H1 (cell line): ENCODE results near the gene SGPP2. TPM values are rescaled to one million over a fixed set of nuclear protein-coding genes. Genes with fewer than 3 reads are reported as not detected.

Experiments
- CTCF ChIA-PET: fragments of 300-600 bp; sonication (Branson Sonifier 250); formaldehyde crosslinking; loops from one replicate; lab custom pipeline; 2021; ENCODE audit not compliant: partially characterized antibody; lab: Charles Lee
- POLR2A ChIA-PET: fragments of 300-600 bp; sonication (Branson Sonifier 250); formaldehyde crosslinking; loops from one replicate; lab custom pipeline; 2021; ENCODE audit warnings: inconsistent platforms; ENCODE audit not compliant: partially characterized antibody; lab: Charles Lee
- DNase-seq, 2 experiments: peaks; one replicate each; pipeline versions ENCODE4 v3.0.0 to v3.0.0-alpha.2; 2010 to 2022; ENCODE audit warnings: low spot score in 2 of 2, low read depth in 1 of 2, mixed read lengths in 1 of 2
- FAIRE-seq: peaks from 2 replicates; lab custom pipeline; 2011; peaks lifted over from hg19 to GRCh38; lab: Jason Lieb, UNC
- H2AFZ ChIP-seq: 2 replicates; pipeline ENCODE4 v1.8.1; 2012; ENCODE audit warnings: low read length, inconsistent platforms
- H2AK5ac ChIP-seq: 2 replicates; pipeline ENCODE4 v1.6.1; 2013; ENCODE audit warnings: low read depth, low read length
- H2BK120ac ChIP-seq: replicated peaks from 2 replicates; pipeline ENCODE3; 2013; ENCODE audit warnings: low read depth, low read length, inconsistent platforms
- H2BK12ac ChIP-seq: 2 replicates; pipeline ENCODE4 v1.6.1; 2013; ENCODE audit warnings: low read depth, low read length
- H2BK15ac ChIP-seq: 2 replicates; pipeline ENCODE4 v1.6.1; 2013; ENCODE audit warnings: low read length
- H2BK20ac ChIP-seq: 2 replicates; pipeline ENCODE4 v1.6.1; 2013; ENCODE audit warnings: low read length
- H2BK5ac ChIP-seq: 2 replicates; pipeline ENCODE4 v1.6.1; 2013; ENCODE audit warnings: low read depth, low read length
- H3K14ac ChIP-seq: 2 replicates; pipeline ENCODE4 v1.6.1; 2013; ENCODE audit warnings: inconsistent platforms; ENCODE audit not compliant: insufficient read length
- H3K18ac ChIP-seq: 2 replicates; pipeline ENCODE4 v1.6.1; 2013; ENCODE audit warnings: low read length; ENCODE audit errors: extremely low read depth
- H3K23ac ChIP-seq: 2 replicates; pipeline ENCODE4 v1.6.1; 2013; ENCODE audit warnings: inconsistent platforms; ENCODE audit not compliant: insufficient read length
- H3K23me2 ChIP-seq: 2 replicates; pipeline ENCODE4 v1.6.1; 2013; ENCODE audit warnings: low read depth, low read length
- H3K27ac ChIP-seq: 2 replicates; pipeline ENCODE4 v1.6.1; 2011; ENCODE audit warnings: low read depth, low read length, inconsistent platforms
- H3K27me3 ChIP-seq, 4 experiments: replicated peaks in 1 of 4; 1 replicate in 1 of 4; 2 replicates in 3 of 4; pipeline versions ENCODE4 v1.6.1 to v1.8.1; 2011 to 2013; ENCODE audit warnings: low read length in 3 of 4, mild to moderate bottlenecking in 3 of 4, inconsistent platforms in 2 of 4, mixed read lengths in 2 of 4, moderate library complexity in 1 of 4; ENCODE audit not compliant: control insufficient read depth in 3 of 4, insufficient read depth in 3 of 4; ENCODE audit errors: extremely low read depth in 1 of 4
- H3K36me3 ChIP-seq, 4 experiments: 2 replicates each; pipeline versions ENCODE4 v1.6.1 to v1.8.1; 2011 to 2013; ENCODE audit warnings: mild to moderate bottlenecking in 4 of 4, low read length in 3 of 4, moderate library complexity in 2 of 4, control low read depth in 1 of 4, inconsistent platforms in 1 of 4; ENCODE audit not compliant: insufficient read depth in 4 of 4, control insufficient read depth in 2 of 4
- H3K4ac ChIP-seq: replicated peaks from 2 replicates; pipeline ENCODE3; 2013; ENCODE audit warnings: low read length, low read depth, mixed read lengths, inconsistent platforms; ENCODE audit not compliant: insufficient read length
- H3K4me1 ChIP-seq, 4 experiments: replicated peaks in 1 of 4; 1 replicate in 1 of 4; 2 replicates in 3 of 4; pipeline versions ENCODE4 v1.6.1 to v1.8.1; 2011 to 2013; ENCODE audit warnings: low read length in 3 of 4, inconsistent platforms in 2 of 4, mixed read lengths in 1 of 4; ENCODE audit not compliant: insufficient read depth in 4 of 4, control insufficient read depth in 3 of 4
- H3K4me2 ChIP-seq, 2 experiments: 2 replicates each; pipeline versions ENCODE4 v1.6.1 to v1.8.1; 2011 to 2013; ENCODE audit warnings: low read depth in 2 of 2, low read length in 2 of 2, control low read depth in 1 of 2, inconsistent platforms in 1 of 2, mild to moderate bottlenecking in 1 of 2; ENCODE audit not compliant: insufficient read depth in 1 of 2
- H3K4me3 ChIP-seq, 4 experiments: fragments of 200-600, 300-600 bp in 1 of 4; sonication (generic), shearing (Covaris generic), sonication (Bioruptor Twin) in 1 of 4; 2 replicates each; pipeline versions ENCODE4 v1.5.1 to v1.8.1; 2011 to 2016; ENCODE audit warnings: low read length in 4 of 4, low read depth in 3 of 4, control low read depth in 2 of 4, inconsistent platforms in 2 of 4, mild to moderate bottlenecking in 2 of 4, mixed read lengths in 1 of 4, moderate library complexity in 1 of 4; ENCODE audit not compliant: insufficient read depth in 2 of 4; ENCODE audit errors: extremely low read depth in 1 of 4
- H3K56ac ChIP-seq: replicated peaks from 2 replicates; pipeline ENCODE3; 2013; ENCODE audit warnings: low read depth, mild to moderate bottlenecking, mixed read lengths, low read length, inconsistent platforms; ENCODE audit not compliant: insufficient read length
- H3K79me1 ChIP-seq: 2 replicates; pipeline ENCODE4 v1.6.1; 2013; ENCODE audit warnings: low read depth, low read length, control low read depth
- H3K79me2 ChIP-seq, 2 experiments: 2 replicates each; pipeline versions ENCODE4 v1.6.1 to v1.8.1; 2012 to 2013; ENCODE audit warnings: low read length in 2 of 2, mild to moderate bottlenecking in 2 of 2, inconsistent platforms in 1 of 2; ENCODE audit not compliant: insufficient read depth in 2 of 2, control insufficient read depth in 1 of 2
- H3K9ac ChIP-seq, 4 experiments: replicated peaks in 1 of 4; 1 replicate in 1 of 4; 2 replicates in 3 of 4; pipeline versions ENCODE4 v1.6.1 to v1.8.1; 2011 to 2013; ENCODE audit warnings: low read depth in 3 of 4, low read length in 3 of 4, control low read depth in 2 of 4, mild to moderate bottlenecking in 2 of 4, moderate library complexity in 2 of 4, inconsistent platforms in 1 of 4; ENCODE audit errors: extremely low read depth in 1 of 4
- H3K9me3 ChIP-seq, 2 experiments: 2 replicates each; pipeline versions ENCODE4 v1.6.1 to v1.8.1; 2012 to 2013; ENCODE audit warnings: mild to moderate bottlenecking in 2 of 2, moderate library complexity in 2 of 2, control low read depth in 1 of 2, inconsistent platforms in 1 of 2, low read depth in 1 of 2, low read length in 1 of 2, mixed read lengths in 1 of 2; ENCODE audit not compliant: insufficient read depth in 2 of 2
- H4K20me1 ChIP-seq, 2 experiments: replicated peaks in 1 of 2; 2 replicates each; pipeline versions ENCODE3 to v1.8.1; 2011 to 2013; ENCODE audit warnings: inconsistent platforms in 2 of 2, low read length in 2 of 2, mild to moderate bottlenecking in 1 of 2; ENCODE audit not compliant: insufficient read depth in 2 of 2, control insufficient read depth in 1 of 2
- H4K5ac ChIP-seq: 2 replicates; pipeline ENCODE4 v1.6.1; 2013; ENCODE audit warnings: low read length, low read depth, mixed read lengths, inconsistent platforms; ENCODE audit not compliant: insufficient read length
- H4K8ac ChIP-seq: 2 replicates; pipeline ENCODE4 v1.8.0; 2013; ENCODE audit warnings: mild to moderate bottlenecking, moderate library complexity, low read length, inconsistent platforms; ENCODE audit not compliant: insufficient read depth; ENCODE audit errors: extremely low read depth
- H4K91ac ChIP-seq: replicated peaks from 2 replicates; pipeline ENCODE3; 2013; ENCODE audit warnings: low read length, mixed read lengths, inconsistent platforms; ENCODE audit not compliant: insufficient read length
- CHD1 ChIP-seq: IDR thresholded peaks from 2 replicates; pipeline ENCODE4 v1.6.1; 2012; ENCODE audit warnings: low read depth, low read length, improper control_type of control experiment
- CREB1 ChIP-seq: IDR thresholded peaks from 2 replicates; pipeline ENCODE4 v1.6.1; 2012; ENCODE audit warnings: inconsistent platforms
- MAX ChIP-seq: IDR thresholded peaks from 2 replicates; pipeline ENCODE4 v1.6.1; 2012; ENCODE audit warnings: inconsistent platforms
- PHF8 ChIP-seq: fragments of 200-600 bp; sonication (generic); conservative IDR thresholded peaks from 2 replicates; pipeline ENCODE4 v1.7.1; 2012; ENCODE audit warnings: low read depth, mild to moderate bottlenecking, inconsistent platforms, low read length, moderate library complexity
- POLR2AphosphoS5 ChIP-seq: IDR thresholded peaks from 2 replicates; pipeline ENCODE4 v1.6.1; 2011; ENCODE audit warnings: low read depth, low read length
- TAF7 ChIP-seq: optimal IDR thresholded peaks from 2 replicates; pipeline ENCODE3; 2011; ENCODE audit warnings: low read depth, mild to moderate bottlenecking, inconsistent platforms, low read length, moderate library complexity, borderline replicate concordance
- ZNF274 ChIP-seq: IDR thresholded peaks from 2 replicates; pipeline ENCODE4 v1.7.0; 2012; ENCODE audit warnings: low read length, borderline replicate concordance; ENCODE audit errors: extremely low read depth
- WGBS, 2 experiments: shearing (Covaris generic) in 1 of 2; methylation state at CpG; one replicate each; pipeline versions ENCODE4 v1.1.6 to v1.1.7; 2013 to 2015; ENCODE audit warnings: low lambda C conversion rate in 2 of 2, mixed read lengths in 2 of 2, inconsistent platforms in 1 of 2, low coverage in 1 of 2, missing lambda C conversion rate in 1 of 2; ENCODE audit not compliant: insufficient replicate concordance in 2 of 2, insufficient coverage in 1 of 2, insufficient read length in 1 of 2; ENCODE audit errors: extremely low coverage in 1 of 2, missing lambda C conversion rate in 1 of 2; 5-methylcytosine and 5-hydroxymethylcytosine counted together
- polyA plus RNA-seq, 7 experiments: library from polyadenylated mRNA; depleted of rRNA in 3 of 7; stranded (reverse) in 5 of 7; unstranded in 2 of 7; fragments of >200 nt in 5 of 7; fragments of 200-250 nt in 2 of 7; gene quantifications; 1 replicate in 5 of 7; 2 replicates in 1 of 7; 4 replicates in 1 of 7; pipeline versions ENCODE4 v1.2.1 to v1.2.3, GENCODE V29; 2011 to 2013; ENCODE audit warnings: missing spikeins in 2 of 7, mixed read lengths in 2 of 7
- total RNA-seq: library from RNA; stranded (reverse); fragmentation: NEBNext Ultra II Directional; extraction: Animal tissue kit (Norgen Biotek cat#: 25700); gene quantifications from 2 replicates; pipeline ENCODE4 v1.2.1, GENCODE V29; 2021

Gene SGPP2
- total and polyA plus RNA-seq, 2 of the 8 experiments (the other 6 are each of a cell fraction or from before 2014, with no cell fraction given) = 0.29 TPM; not detected in 1

DNA sequence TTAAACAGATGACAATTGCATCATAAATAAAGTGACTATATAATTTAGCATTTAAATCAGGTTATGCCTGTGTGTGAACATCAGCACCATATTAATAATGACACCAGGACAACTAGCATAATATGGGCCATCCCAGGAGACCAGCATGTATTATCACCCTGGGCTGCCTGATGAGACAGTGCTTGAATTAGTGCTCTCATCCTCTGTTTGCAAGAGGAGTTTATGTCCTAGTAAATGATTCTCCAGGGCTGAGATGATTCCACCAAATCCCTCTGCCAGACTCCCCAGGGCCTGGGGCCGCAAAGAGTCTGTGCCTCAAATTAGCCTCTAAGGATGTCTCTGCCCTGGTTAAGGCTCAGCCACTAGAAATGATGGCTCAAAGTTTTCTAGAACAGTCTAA is 97.7 kb downstream of the SGPP2 start:
- FAIRE-seq (no peak), DNase-seq (no peak)
- Histone ChIP-seq H2BK5ac (no peak overlapping the region), H3K79me1 (no peaks in the 10 kb centered on the region), H3K4me3 (no peak overlapping the region), H3K18ac (no peak overlapping the region), H2BK12ac (no peak overlapping the region), H2BK120ac (no peak overlapping the region), H3K23ac (no peak overlapping the region), H4K5ac (no peak overlapping the region), H3K14ac (no peak overlapping the region), H4K20me1 (no peaks in the 10 kb centered on the region), H3K9me3 (no peaks in the 10 kb centered on the region), H3K27ac (no peak overlapping the region), H3K4me2 (no peak overlapping the region), H3K9ac (no peak overlapping the region), H2AK5ac (no peak overlapping the region), H3K79me2 (no peaks in the 10 kb centered on the region), H2AFZ (no peak overlapping the region), H2BK15ac (no peak overlapping the region), H3K27me3 (peaks cover 0 to 2% (median 0%) of the 10 kb centered on the region in 4 experiments; a peak in 1 of 7 replicates), H3K4ac (no peak overlapping the region), H3K56ac (no peak overlapping the region), H2BK20ac (no peak overlapping the region), H4K91ac (no peak overlapping the region), H3K4me1 (peaks cover 0 to 4% (median 1%) of the 10 kb centered on the region in 4 experiments; a peak in 4 of 7 replicates), H4K8ac (no peak overlapping the region), H3K36me3 (no peaks in the 10 kb centered on the region), H3K23me2 (no peaks in the 10 kb centered on the region)
- ChIA-PET CTCF (interaction anchor here (2.3 kb wide), 1 partner anchor 39 kb away, joined by 6 read pairs; no protein-coding TSS in a partner anchor), POLR2A (no interaction called here)
- 79% methylated on average over 1 of the region's 1 CpG; no CpG with 5 or more reads in 1 of the 2 experiments for WGBS, 2 experiments
- no peak for TF ChIP-seq POLR2AphosphoS5
- TF ChIP-seq MAX = no peak
- no peak for TF ChIP-seq CREB1
- no peak for TF ChIP-seq CHD1
- TF ChIP-seq PHF8 = no peak
- no peak for TF ChIP-seq TAF7
- no peak for TF ChIP-seq ZNF274
